Stimulated activated naive CD4-positive, alpha-beta T cell treated with Interleukin-2 at 50 U/mL for 16 hours (primary cell): Measurements from ENCODE around the gene ATE1.

ENCODE experiments used
- DNase-seq: peaks from one replicate; lab custom pipeline; 2025; lab: John Stamatoyannopoulos, UW

Gene ATE1

GRCh38 chr10:121696854-121697253, 231.0 kb downstream of the ATE1 start:
- no peak for DNase-seq

- no peak for DNase-seq
Measured at GRCh38 chr10:121695731-121696464, 231.9 kb downstream of the ATE1 start.

GRCh38 chr10:121694966-121695643, 232.7 kb downstream of the ATE1 start:
- no peak for DNase-seq

- DNase-seq, result no peak
Measured at GRCh38 chr10:121694327-121694965, 233.4 kb downstream of the ATE1 start.

GRCh38 chr10:121692626-121693025, 235.2 kb downstream of the ATE1 start:
- no peak for DNase-seq

- DNase-seq, result no peak
Measured at GRCh38 chr10:121690970-121691369, 236.9 kb downstream of the ATE1 start.
